ENCODE measurements around the gene ZNF263. TPM values are rescaled to one million over a fixed set of nuclear protein-coding genes. Genes with fewer than 3 reads are reported as not detected.

Gene ZNF263
- total RNA-seq, 1 experiment from 2014 or later, result 34.8 TPM

- POLR2A ChIA-PET (ENCODE audit: low non-redundant PET), result no interaction called here
- Histone ChIP-seq H3K36me3 (ENCODE audit: insufficient read depth, low read length, poor library complexity, severe bottlenecking) (peaks cover 48% of the 10 kb centered on the region), H3K27ac (ENCODE audit: low read depth, low read length, poor library complexity, severe bottlenecking) (peak within 1 kb of the TSS; percentile 90), H3K4me1 (ENCODE audit: insufficient read depth, low read length, poor library complexity, severe bottlenecking) (peaks cover 6% of the 10 kb centered on the region), H3K9me3 (ENCODE audit: low read depth, low read length, poor library complexity, severe bottlenecking) (peaks cover 78% of the 10 kb centered on the region), H3K27me3 (replicated peaks; ENCODE audit: insufficient read depth, low read depth, low read length, poor library complexity) (no peaks in the 10 kb centered on the region), H3K4me3 (ENCODE audit: low read depth, low read length, poor library complexity, severe bottlenecking) (peak within 1 kb of the TSS; percentile 61)
- CTCF ChIA-PET, result interaction anchor here (0.7 kb wide), 1 partner anchor 335 kb away, joined by 3 read pairs; no protein-coding TSS in a partner anchor
- TF ChIP-seq EZH2 (IDR thresholded peaks at IDR 0.05; ENCODE audit: borderline replicate concordance, low read depth, low read length, poor library complexity, severe bottlenecking) (no peak), CTCF (conservative IDR thresholded peaks at IDR 0.05; ENCODE audit: low read depth, low read length) (no peak; the same call in 1 of the 2 replicates)
- peak; percentile 94 for DNase-seq (ENCODE audit: low spot score)
- no TSS peak for BruUV-seq (replicated peaks)
- intact Hi-C loops (cut with micrococcal nuclease; ENCODE audit: unreplicated experiment), result no loop called here
Measured at GRCh38 chr16:3305109-3306068, 22.1 kb downstream of the ZNF263 start, which contains the start of the genes TIGD7 and ZNF75A. TSS of gene TIGD7 (minus strand) at chr16:3305430. CDS start at chr16:3300614, 4,816 bp downstream. TSS of gene ZNF75A (plus strand) at chr16:3305497. CDS start at chr16:3308429, 2,932 bp downstream.

DNA sequence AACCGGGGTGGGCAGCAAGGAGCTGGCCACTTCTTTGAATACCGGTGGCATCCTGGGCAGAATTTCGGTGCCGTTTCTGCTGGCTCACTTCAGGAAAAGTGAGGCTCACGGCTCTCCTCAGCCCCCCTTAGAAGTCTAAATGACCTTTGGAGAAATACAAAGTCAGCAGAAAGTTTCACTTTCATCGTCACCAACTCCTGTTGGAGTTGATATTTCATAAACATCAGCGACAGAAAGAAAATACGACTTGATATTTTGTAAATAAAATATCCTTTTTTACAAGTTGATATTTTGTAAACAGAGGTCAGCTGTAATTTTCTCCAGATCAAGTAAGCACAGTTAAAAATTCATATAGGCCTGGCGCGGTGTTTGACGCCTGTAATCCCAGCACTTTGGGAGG is 22.8 kb downstream of the ZNF263 start:
- DNase-seq (ENCODE audit: low spot score), result no peak
- Histone ChIP-seq H3K27me3 (replicated peaks; ENCODE audit: insufficient read depth, low read depth, low read length, poor library complexity) (no peaks in the 10 kb centered on the region), H3K9me3 (ENCODE audit: low read depth, low read length, poor library complexity, severe bottlenecking) (peaks cover 77% of the 10 kb centered on the region), H3K36me3 (ENCODE audit: insufficient read depth, low read length, poor library complexity, severe bottlenecking) (peaks cover 52% of the 10 kb centered on the region), H3K4me1 (ENCODE audit: insufficient read depth, low read length, poor library complexity, severe bottlenecking) (peaks cover 6% of the 10 kb centered on the region), H3K4me3 (ENCODE audit: low read depth, low read length, poor library complexity, severe bottlenecking) (peak overlapping the region; percentile 61), H3K27ac (ENCODE audit: low read depth, low read length, poor library complexity, severe bottlenecking) (peak overlapping the region; percentile 90)
- ChIA-PET POLR2A (ENCODE audit: low non-redundant PET) (no interaction called here), CTCF (no interaction called here)
- BruUV-seq (replicated peaks), result TSS peak; percentile 33
- intact Hi-C loops (cut with micrococcal nuclease; ENCODE audit: unreplicated experiment), result no loop called here
- TF ChIP-seq CTCF (conservative IDR thresholded peaks at IDR 0.05; ENCODE audit: low read depth, low read length) (no peak), EZH2 (IDR thresholded peaks at IDR 0.05; ENCODE audit: borderline replicate concordance, low read depth, low read length, poor library complexity, severe bottlenecking) (no peak)

DNA sequence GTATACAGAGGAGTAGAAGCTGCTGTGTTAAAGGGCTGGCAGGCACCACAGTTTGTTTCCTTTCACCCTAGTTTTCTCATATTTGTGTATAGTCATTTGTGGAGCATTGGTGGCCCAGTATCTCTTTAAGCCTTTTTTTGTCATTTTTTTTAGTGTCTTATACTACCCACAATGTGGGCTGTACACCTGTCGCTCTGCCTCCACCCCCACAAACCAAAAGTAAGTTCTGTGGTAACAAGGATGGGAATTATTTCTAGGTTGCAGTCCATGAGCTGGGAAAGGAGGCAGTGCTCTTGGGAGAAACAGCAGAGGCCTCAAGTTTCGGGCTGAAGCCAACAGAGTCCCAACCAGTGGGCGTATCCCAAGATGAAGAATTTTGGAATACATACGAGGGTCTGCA is 28.2 kb downstream of the ZNF263 start:
- TF ChIP-seq CTCF (conservative IDR thresholded peaks at IDR 0.05; ENCODE audit: low read depth, low read length) (no peak), EZH2 (IDR thresholded peaks at IDR 0.05; ENCODE audit: borderline replicate concordance, low read depth, low read length, poor library complexity, severe bottlenecking) (no peak)
- H3K4me1 ChIP-seq (ENCODE audit: insufficient read depth, low read length, poor library complexity, severe bottlenecking), result no peaks in the 10 kb centered on the region
- BruUV-seq (replicated peaks), result no TSS peak

More for the DNA sequence above, 28.2 kb downstream of the ZNF263 start:
- peaks cover 78% of the 10 kb centered on the region for H3K36me3 ChIP-seq (ENCODE audit: insufficient read depth, low read length, poor library complexity, severe bottlenecking)
- H3K27me3 ChIP-seq (replicated peaks; ENCODE audit: insufficient read depth, low read depth, low read length, poor library complexity), result no peaks in the 10 kb centered on the region
- H3K27ac ChIP-seq (ENCODE audit: low read depth, low read length, poor library complexity, severe bottlenecking), result no peak overlapping the region
- ChIA-PET CTCF (no interaction called here), POLR2A (ENCODE audit: low non-redundant PET) (no interaction called here)
- H3K9me3 ChIP-seq (ENCODE audit: low read depth, low read length, poor library complexity, severe bottlenecking), result peaks cover 70% of the 10 kb centered on the region
- intact Hi-C loops (cut with micrococcal nuclease; ENCODE audit: unreplicated experiment), result no loop called here
- DNase-seq (ENCODE audit: low spot score), result no peak
- H3K4me3 ChIP-seq (ENCODE audit: low read depth, low read length, poor library complexity, severe bottlenecking), result no peak overlapping the region
